Activated naive CD8-positive, alpha-beta T cell treated with anti-CD3 and anti-CD28 coated beads for 36 hours (primary cell): ENCODE data around the gene ATP11A. TPM values are rescaled to one million over a fixed set of nuclear protein-coding genes. Genes with fewer than 3 reads are reported as not detected.

ENCODE experiments used
- DNase-seq: peaks from one replicate; pipeline ENCODE4 v3.0.0; 2021
- H3K27ac Mint-ChIP-seq: one replicate; pipeline ENCODE4 v1.8.0; 2022; ENCODE audit warnings: mild to moderate bottlenecking, moderate library complexity, mixed read lengths
- H3K27me3 Mint-ChIP-seq: one replicate; pipeline ENCODE4 v1.8.0; 2022; ENCODE audit warnings: mild to moderate bottlenecking, mixed read lengths
- H3K36me3 Mint-ChIP-seq: one replicate; pipeline ENCODE4 v1.8.0; 2021; ENCODE audit warnings: mild to moderate bottlenecking, mixed read lengths
- H3K4me1 Mint-ChIP-seq: one replicate; pipeline ENCODE4 v1.8.0; 2021; ENCODE audit warnings: mixed read lengths
- H3K4me3 Mint-ChIP-seq: one replicate; pipeline ENCODE4 v1.8.0; 2022; ENCODE audit warnings: mild to moderate bottlenecking, moderate library complexity, mixed read lengths
- H3K9me3 Mint-ChIP-seq: one replicate; pipeline ENCODE4 v1.8.0; 2022; ENCODE audit warnings: mixed read lengths
- total RNA-seq, 2 experiments: library from RNA; stranded (reverse); gene quantifications; one replicate each; pipeline ENCODE4 v1.2.3, GENCODE V29; 2021

The ATP11A gene
- total RNA-seq, 2 experiments from 2014 or later, result 27.6 to 32.5 TPM

DNA sequence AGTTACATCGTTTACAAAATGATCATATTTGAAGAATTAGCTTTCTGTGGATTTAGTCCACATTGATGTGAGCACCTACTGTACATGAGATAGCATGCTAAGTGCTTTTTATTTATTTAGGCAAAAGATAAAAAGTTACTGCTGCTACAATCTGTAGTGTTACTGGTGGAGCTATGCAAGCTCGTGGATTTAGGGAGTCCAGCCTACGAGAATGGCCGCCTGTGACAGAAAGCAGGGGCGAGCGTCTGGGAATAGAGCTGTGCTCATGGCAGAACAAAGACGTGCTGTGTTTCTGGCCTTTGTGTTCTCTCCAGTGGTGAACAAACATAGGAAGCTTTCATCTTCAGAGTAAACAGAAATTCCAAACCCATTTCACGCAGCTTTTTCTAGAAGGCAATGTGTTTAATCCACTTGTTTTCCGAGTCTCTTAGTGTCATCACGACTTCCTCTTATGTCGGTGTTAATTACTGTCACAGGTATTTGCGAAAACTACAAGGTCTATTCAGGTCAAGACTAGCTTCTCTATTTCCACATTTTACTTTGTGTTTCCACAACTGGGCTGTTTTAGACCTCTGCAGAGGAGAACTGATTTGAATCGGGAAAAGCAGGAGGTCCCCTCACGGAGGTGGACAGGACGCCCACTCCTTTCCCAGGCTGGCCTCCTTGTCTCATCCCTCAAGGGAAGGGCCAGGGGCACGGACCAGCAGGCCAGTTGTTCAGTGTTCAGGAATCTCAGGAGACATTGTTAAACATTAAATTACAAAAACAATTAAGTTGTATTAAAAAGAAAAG lies 67.3 kb downstream of the ATP11A start:
- no peaks in the 10 kb centered on the region for H3K9me3 Mint-ChIP-seq

DNA sequence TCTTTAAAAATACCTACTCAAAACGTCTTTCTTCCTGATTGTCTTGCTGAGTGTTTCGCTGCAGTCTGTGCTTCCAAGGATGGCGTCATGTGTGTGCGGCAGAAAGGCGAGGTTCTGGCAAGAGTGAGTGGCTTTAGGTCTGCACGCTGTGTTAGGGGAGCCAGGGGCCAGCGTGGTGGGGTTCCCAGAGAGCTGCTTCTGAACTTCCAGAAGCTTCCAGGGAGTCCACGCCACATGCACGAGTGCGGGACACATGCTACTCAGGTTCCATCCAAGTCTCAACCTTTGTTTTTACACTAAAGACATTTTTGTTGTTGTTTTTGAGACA lies 67.9 kb downstream of the ATP11A start:
- no peaks in the 10 kb centered on the region for H3K9me3 Mint-ChIP-seq
- H3K27ac Mint-ChIP-seq, result no peak overlapping the region
- H3K4me1 Mint-ChIP-seq, result peaks cover 12% of the 10 kb centered on the region
- H3K36me3 Mint-ChIP-seq, result no peaks in the 10 kb centered on the region
- no peak for DNase-seq
- H3K4me3 Mint-ChIP-seq, result no peak overlapping the region
- H3K27me3 Mint-ChIP-seq, result no peaks in the 10 kb centered on the region

More for the DNA sequence above, 67.3 kb downstream of the ATP11A start:
- H3K27ac Mint-ChIP-seq, result no peak overlapping the region
- H3K36me3 Mint-ChIP-seq, result no peaks in the 10 kb centered on the region
- peaks cover 16% of the 10 kb centered on the region for H3K4me1 Mint-ChIP-seq
- no peaks in the 10 kb centered on the region for H3K27me3 Mint-ChIP-seq
- H3K4me3 Mint-ChIP-seq, result no peak overlapping the region
- DNase-seq, result no peak

DNA sequence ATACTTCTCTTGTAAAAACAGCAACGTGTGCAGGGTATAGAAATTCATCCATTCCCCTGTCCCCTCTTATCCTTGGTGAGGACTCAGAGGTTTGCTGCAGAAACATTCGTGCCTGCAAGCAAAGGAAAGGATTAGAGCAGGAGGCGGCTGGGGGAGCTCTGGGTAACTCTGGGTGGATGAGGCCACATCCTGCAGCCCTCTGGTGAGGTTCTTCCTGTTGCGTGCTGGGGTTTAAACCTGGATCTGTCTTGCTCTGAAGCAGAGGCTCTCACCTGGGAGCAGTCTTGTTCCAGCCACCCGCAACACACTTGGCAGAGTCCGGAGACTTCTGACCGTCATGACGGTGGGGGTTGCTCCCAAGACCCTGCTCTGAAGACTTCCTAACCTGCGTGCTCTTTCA lies 69.2 kb downstream of the ATP11A start:
- Mint-ChIP-seq H3K4me3 (no peak overlapping the region), H3K36me3 (no peaks in the 10 kb centered on the region), H3K27ac (no peak overlapping the region), H3K9me3 (no peaks in the 10 kb centered on the region), H3K4me1 (peaks cover 1% of the 10 kb centered on the region), H3K27me3 (no peaks in the 10 kb centered on the region)
- DNase-seq, result no peak

GRCh38 chr13:112759827-112760226 lies 70.0 kb downstream of the ATP11A start:
- no peak for DNase-seq
- Mint-ChIP-seq H3K4me1 (peaks cover 1% of the 10 kb centered on the region), H3K4me3 (no peak overlapping the region), H3K9me3 (no peaks in the 10 kb centered on the region), H3K27me3 (no peaks in the 10 kb centered on the region), H3K36me3 (no peaks in the 10 kb centered on the region), H3K27ac (no peak overlapping the region)

DNA sequence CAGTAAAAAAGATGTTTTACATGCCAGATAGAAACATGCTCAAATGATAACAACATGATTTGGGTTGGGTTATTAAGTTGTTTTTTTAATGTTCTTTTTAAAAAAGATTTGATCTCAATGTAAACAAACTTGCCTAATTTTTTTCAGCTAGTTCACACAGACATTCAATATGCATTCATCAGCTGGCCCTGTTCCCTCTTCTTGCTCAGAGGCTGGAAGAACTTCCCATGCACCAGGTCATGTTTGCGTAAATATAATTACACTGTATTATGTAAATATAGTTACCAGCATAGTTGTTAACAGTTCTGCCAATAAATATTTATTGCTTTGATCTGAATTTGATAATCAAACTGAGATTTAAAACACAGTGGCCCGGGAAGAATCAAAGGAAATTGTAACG lies 70.6 kb downstream of the ATP11A start:
- peaks cover 1% of the 10 kb centered on the region for H3K4me1 Mint-ChIP-seq
- H3K27ac Mint-ChIP-seq, result no peak overlapping the region
- DNase-seq, result no peak
- no peaks in the 10 kb centered on the region for H3K36me3 Mint-ChIP-seq
- no peak overlapping the region for H3K4me3 Mint-ChIP-seq
- no peaks in the 10 kb centered on the region for H3K27me3 Mint-ChIP-seq
- H3K9me3 Mint-ChIP-seq, result no peaks in the 10 kb centered on the region

- Mint-ChIP-seq H3K36me3 (no peaks in the 10 kb centered on the region), H3K4me3 (no peak overlapping the region)
- no peak for DNase-seq
These were observed 71.1 kb downstream of the ATP11A start for GRCh38 chr13:112760931-112761330.

DNA sequence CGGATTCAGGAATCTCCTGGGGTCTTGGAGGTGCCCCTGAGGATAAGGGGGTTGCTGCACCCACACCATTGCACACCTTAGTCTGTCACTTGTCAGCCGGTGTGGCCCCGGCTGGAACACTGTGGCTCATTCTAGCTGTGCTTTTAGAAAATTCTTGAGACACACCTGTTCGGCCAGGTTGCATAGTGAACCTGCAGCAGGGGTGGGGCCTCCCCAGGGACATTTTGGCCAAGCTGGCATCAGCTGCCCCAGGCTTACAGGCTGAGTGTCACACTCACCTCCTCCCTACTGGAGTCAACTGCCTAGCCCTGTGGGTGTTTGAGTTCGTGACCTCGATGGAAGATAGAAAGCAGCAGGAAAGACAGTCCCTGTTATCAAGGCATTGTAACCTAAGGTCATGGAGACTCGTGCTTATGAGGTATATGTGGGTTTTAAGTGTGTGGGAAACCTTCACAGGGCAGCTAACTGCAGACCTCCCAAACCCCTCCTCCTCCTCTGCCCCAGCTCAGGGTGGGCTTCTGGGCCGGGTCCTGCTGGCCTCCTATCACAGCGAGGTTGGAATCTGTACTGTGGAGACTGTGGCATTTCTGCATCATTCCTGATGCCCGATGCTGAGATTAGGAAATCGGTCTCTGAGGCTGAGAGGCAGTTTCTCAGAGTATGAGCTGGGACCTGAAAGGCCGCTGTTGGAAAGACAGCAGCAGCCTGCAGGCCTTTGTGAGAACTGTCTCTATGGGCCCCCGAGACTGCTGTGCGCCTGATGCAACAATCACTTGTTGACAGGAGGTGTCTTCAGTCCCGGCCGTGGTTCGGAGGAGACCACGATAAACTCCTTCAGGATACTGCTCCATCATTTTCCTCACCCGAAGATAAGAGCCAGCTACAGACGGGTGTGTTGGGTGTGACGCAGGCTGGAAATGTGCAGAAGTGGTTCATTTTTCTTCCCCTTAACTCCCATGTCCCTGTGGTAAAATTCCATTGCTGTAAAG lies 72.2 kb downstream of the ATP11A start:
- H3K27me3 Mint-ChIP-seq, result no peaks in the 10 kb centered on the region
- H3K9me3 Mint-ChIP-seq, result peaks cover 4% of the 10 kb centered on the region
- no peak for DNase-seq
- peaks cover 1% of the 10 kb centered on the region for H3K36me3 Mint-ChIP-seq
- H3K4me1 Mint-ChIP-seq, result peaks cover 1% of the 10 kb centered on the region
- no peak overlapping the region for H3K27ac Mint-ChIP-seq
- no peak overlapping the region for H3K4me3 Mint-ChIP-seq

More at GRCh38 chr13:112760931-112761330, 71.1 kb downstream of the ATP11A start:
- Mint-ChIP-seq H3K4me1 (peaks cover 1% of the 10 kb centered on the region), H3K9me3 (peaks cover 2% of the 10 kb centered on the region), H3K27ac (no peak overlapping the region), H3K27me3 (no peaks in the 10 kb centered on the region)

DNA sequence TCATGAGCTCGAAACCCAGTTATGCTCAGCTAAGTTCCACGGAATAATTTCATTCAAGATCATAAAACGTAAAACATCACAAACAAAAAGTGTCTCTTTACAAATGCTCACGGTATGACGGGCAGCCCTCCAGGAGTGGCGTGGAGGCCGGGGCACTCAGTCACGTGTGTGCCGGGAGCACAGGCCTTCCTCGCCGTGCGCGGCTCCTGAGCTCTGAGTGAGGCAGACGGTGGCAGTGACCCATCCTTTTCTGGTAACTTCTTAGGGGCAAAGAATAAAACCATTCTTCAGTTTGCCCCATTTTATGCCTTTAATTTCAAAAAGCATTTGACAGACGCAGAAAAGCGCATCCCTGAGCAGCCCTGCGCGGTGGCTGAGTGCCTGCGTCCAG lies 72.8 kb downstream of the ATP11A start:
- no peak overlapping the region for H3K4me3 Mint-ChIP-seq
- H3K9me3 Mint-ChIP-seq, result peaks cover 4% of the 10 kb centered on the region
- H3K27ac Mint-ChIP-seq, result no peak overlapping the region
- peaks cover 1% of the 10 kb centered on the region for H3K4me1 Mint-ChIP-seq
- H3K36me3 Mint-ChIP-seq, result peaks cover 1% of the 10 kb centered on the region
- no peak for DNase-seq
- H3K27me3 Mint-ChIP-seq, result no peaks in the 10 kb centered on the region

DNA sequence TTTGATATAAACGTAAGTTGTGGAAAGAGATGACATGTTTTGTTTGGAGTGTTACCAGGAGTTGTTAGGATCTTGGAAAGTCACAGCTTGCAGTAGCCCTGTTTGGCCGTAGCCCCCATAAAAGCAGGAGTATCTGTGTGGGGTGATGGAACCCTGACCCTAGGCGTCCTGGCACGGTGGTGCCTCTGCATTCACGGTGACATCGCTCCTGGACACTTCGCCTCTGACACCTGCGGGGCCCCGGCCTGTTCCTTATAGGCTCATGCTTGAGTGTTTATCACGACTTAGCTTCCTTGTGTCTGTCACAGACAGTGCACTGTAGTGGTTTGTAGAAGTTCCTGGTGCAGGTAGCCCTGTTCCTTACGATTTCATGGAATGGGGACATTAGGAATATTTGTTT lies 74.2 kb downstream of the ATP11A start:
- no peak for DNase-seq
- H3K27me3 Mint-ChIP-seq, result no peaks in the 10 kb centered on the region
- peaks cover 7% of the 10 kb centered on the region for H3K36me3 Mint-ChIP-seq
- peaks cover 4% of the 10 kb centered on the region for H3K9me3 Mint-ChIP-seq
- no peak overlapping the region for H3K4me3 Mint-ChIP-seq
- H3K4me1 Mint-ChIP-seq, result peaks cover 12% of the 10 kb centered on the region
- H3K27ac Mint-ChIP-seq, result no peak overlapping the region

- Mint-ChIP-seq H3K4me1 (peaks cover 15% of the 10 kb centered on the region), H3K4me3 (no peak overlapping the region), H3K36me3 (peaks cover 7% of the 10 kb centered on the region), H3K9me3 (peaks cover 4% of the 10 kb centered on the region), H3K27me3 (no peaks in the 10 kb centered on the region), H3K27ac (no peak overlapping the region)
- no peak for DNase-seq
These were observed 75.2 kb downstream of the ATP11A start for GRCh38 chr13:112764864-112765561.

DNA sequence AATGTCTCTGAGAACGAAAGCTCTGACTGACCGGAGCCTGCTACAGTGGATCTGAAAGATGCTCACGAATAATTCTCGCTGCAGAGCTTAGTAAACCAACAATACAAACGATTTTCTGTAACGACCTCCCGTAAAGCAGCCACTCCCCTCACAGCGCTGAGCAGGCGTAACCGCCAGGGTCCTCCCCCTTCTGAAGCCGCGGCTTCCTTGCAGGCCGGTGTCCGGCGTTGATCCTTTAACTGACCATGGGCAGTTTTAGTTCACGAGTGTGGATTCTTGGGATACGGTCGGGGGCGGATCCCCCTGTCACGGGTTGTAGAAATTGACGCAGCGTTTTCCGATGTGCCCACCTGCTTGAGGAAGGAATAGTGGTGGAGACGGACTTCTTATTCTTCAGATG lies 75.9 kb downstream of the ATP11A start:
- no peak for DNase-seq
- Mint-ChIP-seq H3K4me1 (peaks cover 15% of the 10 kb centered on the region), H3K27me3 (no peaks in the 10 kb centered on the region), H3K9me3 (peaks cover 4% of the 10 kb centered on the region), H3K36me3 (peaks cover 7% of the 10 kb centered on the region), H3K27ac (no peak overlapping the region), H3K4me3 (no peak overlapping the region)

DNA sequence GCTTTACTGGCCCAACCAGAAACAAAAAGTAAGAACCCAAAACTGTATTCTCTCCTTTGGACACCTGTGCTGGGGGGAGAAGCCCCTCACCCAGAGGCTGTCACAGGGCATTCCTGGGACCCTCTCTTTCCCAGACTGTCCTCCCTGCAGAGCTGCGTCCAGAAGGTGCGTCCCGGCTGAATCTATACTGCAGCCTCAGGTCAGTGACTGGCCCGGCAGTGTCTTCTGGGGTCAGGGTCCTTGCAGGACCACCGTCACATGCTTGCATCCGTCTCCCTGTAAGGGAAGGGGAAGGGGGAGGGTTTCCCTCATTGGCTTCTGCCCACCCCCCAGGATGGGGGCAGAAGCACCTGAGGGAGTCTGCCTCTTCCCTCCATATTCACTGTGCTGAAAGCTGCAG lies 76.5 kb downstream of the ATP11A start:
- no peak overlapping the region for H3K27ac Mint-ChIP-seq

GRCh38 chr13:112767506-112768471 lies 78.0 kb downstream of the ATP11A start:
- Mint-ChIP-seq H3K4me1 (peaks cover 14% of the 10 kb centered on the region), H3K36me3 (peaks cover 7% of the 10 kb centered on the region), H3K9me3 (peaks cover 4% of the 10 kb centered on the region), H3K27ac (no peak overlapping the region), H3K4me3 (no peak overlapping the region), H3K27me3 (no peaks in the 10 kb centered on the region)
- no peak for DNase-seq

More for the DNA sequence above, 76.5 kb downstream of the ATP11A start:
- Mint-ChIP-seq H3K36me3 (peaks cover 7% of the 10 kb centered on the region), H3K4me3 (no peak overlapping the region), H3K9me3 (peaks cover 4% of the 10 kb centered on the region), H3K4me1 (peaks cover 15% of the 10 kb centered on the region), H3K27me3 (no peaks in the 10 kb centered on the region)
- no peak for DNase-seq
